GM12878 (cell line): Measurements from ENCODE around the gene BEST4. TPM values are rescaled to one million over a fixed set of nuclear protein-coding genes. Genes with fewer than 3 reads are reported as not detected.

Experiments used
- ASH2L ChIP-seq: fragments of 300-600, 200-600 bp; sonication (generic); IDR thresholded peaks from 2 replicates; pipeline ENCODE4 v1.6.1; 2017; ENCODE audit warnings: low read depth, mild to moderate bottlenecking, borderline replicate concordance
- BHLHE40 ChIP-seq, 2 experiments: fragments of 450-650 bp in 1 of 2; IDR thresholded peaks; 2 replicates each; pipeline ENCODE4 v1.6.1; 2011 to 2017; ENCODE audit warnings: low read depth in 2 of 2, borderline replicate concordance in 1 of 2, improper control_type of control experiment in 1 of 2, low read length in 1 of 2, mild to moderate bottlenecking in 1 of 2
- ETV6 ChIP-seq, 2 experiments: fragments of 450-650 bp in 1 of 2; IDR thresholded peaks in 1 of 2; conservative IDR thresholded peaks in 1 of 2; 2 replicates each; pipeline ENCODE4 v1.6.1; 2014; ENCODE audit warnings: antibody characterized with exemption in 1 of 2, borderline replicate concordance in 1 of 2, low read depth in 1 of 2, mild to moderate bottlenecking in 1 of 2, moderate library complexity in 1 of 2
- HSF1 ChIP-seq: fragments of 150-350 bp; IDR thresholded peaks from 2 replicates; pipeline ENCODE4 v1.6.1; 2014; ENCODE audit warnings: mild to moderate bottlenecking, low read depth, low read length
- JUND ChIP-seq: IDR thresholded peaks from 2 replicates; pipeline ENCODE4 v1.6.1; 2012; ENCODE audit warnings: low read depth, mild to moderate bottlenecking, low read length, improper control_type of control experiment, moderate library complexity
- MTA2 ChIP-seq: fragments of 450-650 bp; IDR thresholded peaks from 2 replicates; pipeline ENCODE4 v1.6.1; 2016; ENCODE audit warnings: low read depth, mild to moderate bottlenecking, moderate library complexity
- MYC ChIP-seq: IDR thresholded peaks from 2 replicates; pipeline ENCODE4 v1.6.1; 2011; ENCODE audit warnings: mild to moderate bottlenecking, low read length, moderate library complexity, inconsistent platforms; ENCODE audit not compliant: insufficient read depth, insufficient replicate concordance, insufficient read length, severe bottlenecking
- NR2F1 ChIP-seq: fragments of 450-650 bp; conservative IDR thresholded peaks from 2 replicates; pipeline ENCODE4 v1.6.1; 2017; ENCODE audit warnings: mild to moderate bottlenecking
- NRF1 ChIP-seq: conservative IDR thresholded peaks from 2 replicates; pipeline ENCODE4 v1.6.1; 2011; ENCODE audit warnings: mild to moderate bottlenecking, low read depth, low read length, improper control_type of control experiment
- POU2F2 ChIP-seq: IDR thresholded peaks from 3 replicates; pipeline ENCODE4 v1.6.1; 2011; ENCODE audit warnings: low read depth, mild to moderate bottlenecking, low read length, borderline replicate concordance
- RUNX3 ChIP-seq: IDR thresholded peaks from 2 replicates; pipeline ENCODE4 v1.6.1; 2012; ENCODE audit warnings: low read length, inconsistent platforms
- SMC3 ChIP-seq: IDR thresholded peaks from 2 replicates; pipeline ENCODE4 v1.6.1; 2011; ENCODE audit warnings: low read length, improper control_type of control experiment, borderline replicate concordance
- WRNIP1 ChIP-seq: IDR thresholded peaks from 2 replicates; pipeline ENCODE4 v1.6.1; 2011; ENCODE audit warnings: low read depth, low read length, improper control_type of control experiment, borderline replicate concordance
- YBX1 ChIP-seq: fragments of 450-650 bp; IDR thresholded peaks from 2 replicates; pipeline ENCODE4 v1.6.1; 2016; ENCODE audit warnings: antibody characterized with exemption
- polyA plus RNA-seq, 11 experiments: library from polyadenylated mRNA; depleted of rRNA in 4 of 11; unstranded in 6 of 11; stranded (reverse) in 5 of 11; fragments of >200 nt; fragmentation: Nextera tagmentation in 4 of 11; fragmentation: Illumina TruSeq in 1 of 11; extraction: Ambion mirVana in 4 of 11; extraction: Trizol in 1 of 11; gene quantifications; 1 replicate in 1 of 11; 2 replicates in 10 of 11; pipeline versions ENCODE4 v1.2.1 to v1.2.3, GENCODE V29; 2011 to 2016; ENCODE audit warnings: inconsistent platforms in 2 of 11, missing spikeins in 2 of 11, low read depth in 1 of 11
- total RNA-seq, 4 experiments: library from RNA; depleted of rRNA in 3 of 4; stranded (reverse); fragments of >200 nt in 3 of 4; fragmentation: Illumina TruSeq in 1 of 4; extraction: Trizol in 1 of 4; gene quantifications; 2 replicates each; pipeline versions ENCODE4 v1.2.1 to v1.2.3, GENCODE V29; 2013 to 2021
- TF ChIP-seq, protein P1 (sequence below): fragments of 450-650 bp; IDR thresholded peaks from 2 replicates; pipeline ENCODE4 v1.6.1; 2017; ENCODE audit warnings: low read depth, mild to moderate bottlenecking, moderate library complexity
- TF ChIP-seq, protein P2 (sequence below): IDR thresholded peaks from 2 replicates; pipeline ENCODE4 v1.6.1; 2012; ENCODE audit warnings: low read depth, low read length, improper control_type of control experiment
- TF ChIP-seq, protein P3 (sequence below): fragments of 450-650 bp; IDR thresholded peaks from 2 replicates; pipeline ENCODE4 v1.6.1; 2017; ENCODE audit warnings: mild to moderate bottlenecking, moderate library complexity
- TF ChIP-seq, protein P4 (sequence below): IDR thresholded peaks from 2 replicates; pipeline ENCODE4 v1.6.1; 2011; ENCODE audit warnings: low read depth, low read length, improper control_type of control experiment, borderline replicate concordance

Gene BEST4
- total and polyA plus RNA-seq, 10 of the 15 experiments (the other 5 are each of a cell fraction or from before 2014, with no cell fraction given): 0.06 to 1.3 (median 0.42) TPM

DNA sequence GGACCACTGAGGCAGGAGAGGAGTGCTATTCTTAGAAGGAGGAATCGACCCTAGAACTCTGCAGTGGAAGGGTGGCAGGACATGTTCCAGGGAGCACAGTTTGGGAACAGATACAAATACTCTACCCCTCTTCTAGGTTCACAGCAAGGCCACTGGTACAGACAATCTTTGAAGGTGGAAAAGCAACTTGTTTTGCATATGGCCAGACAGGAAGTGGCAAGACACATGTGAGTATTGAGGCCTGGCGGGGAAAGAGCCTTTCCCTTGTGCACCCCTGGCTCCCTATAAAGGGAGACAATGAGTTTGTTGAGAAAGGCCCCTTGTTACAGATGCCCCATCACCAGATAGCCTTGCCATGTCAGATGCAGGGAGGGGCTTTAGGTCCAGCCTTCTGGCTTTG is 30.6 kb downstream of the BEST4 start (continued):
- TF ChIP-seq, protein P1, sequence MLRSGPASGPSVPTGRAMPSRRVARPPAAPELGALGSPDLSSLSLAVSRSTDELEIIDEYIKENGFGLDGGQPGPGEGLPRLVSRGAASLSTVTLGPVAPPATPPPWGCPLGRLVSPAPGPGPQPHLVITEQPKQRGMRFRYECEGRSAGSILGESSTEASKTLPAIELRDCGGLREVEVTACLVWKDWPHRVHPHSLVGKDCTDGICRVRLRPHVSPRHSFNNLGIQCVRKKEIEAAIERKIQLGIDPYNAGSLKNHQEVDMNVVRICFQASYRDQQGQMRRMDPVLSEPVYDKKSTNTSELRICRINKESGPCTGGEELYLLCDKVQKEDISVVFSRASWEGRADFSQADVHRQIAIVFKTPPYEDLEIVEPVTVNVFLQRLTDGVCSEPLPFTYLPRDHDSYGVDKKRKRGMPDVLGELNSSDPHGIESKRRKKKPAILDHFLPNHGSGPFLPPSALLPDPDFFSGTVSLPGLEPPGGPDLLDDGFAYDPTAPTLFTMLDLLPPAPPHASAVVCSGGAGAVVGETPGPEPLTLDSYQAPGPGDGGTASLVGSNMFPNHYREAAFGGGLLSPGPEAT: no peak
- TF ChIP-seq RUNX3: peak; percentile 55
- TF ChIP-seq, protein P2, sequence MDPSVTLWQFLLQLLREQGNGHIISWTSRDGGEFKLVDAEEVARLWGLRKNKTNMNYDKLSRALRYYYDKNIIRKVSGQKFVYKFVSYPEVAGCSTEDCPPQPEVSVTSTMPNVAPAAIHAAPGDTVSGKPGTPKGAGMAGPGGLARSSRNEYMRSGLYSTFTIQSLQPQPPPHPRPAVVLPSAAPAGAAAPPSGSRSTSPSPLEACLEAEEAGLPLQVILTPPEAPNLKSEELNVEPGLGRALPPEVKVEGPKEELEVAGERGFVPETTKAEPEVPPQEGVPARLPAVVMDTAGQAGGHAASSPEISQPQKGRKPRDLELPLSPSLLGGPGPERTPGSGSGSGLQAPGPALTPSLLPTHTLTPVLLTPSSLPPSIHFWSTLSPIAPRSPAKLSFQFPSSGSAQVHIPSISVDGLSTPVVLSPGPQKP: 0 out of 2 replicates have a peak, but pooled peaks have one; percentile 31
- TF ChIP-seq ASH2L: no peak
- TF ChIP-seq, protein P3, sequence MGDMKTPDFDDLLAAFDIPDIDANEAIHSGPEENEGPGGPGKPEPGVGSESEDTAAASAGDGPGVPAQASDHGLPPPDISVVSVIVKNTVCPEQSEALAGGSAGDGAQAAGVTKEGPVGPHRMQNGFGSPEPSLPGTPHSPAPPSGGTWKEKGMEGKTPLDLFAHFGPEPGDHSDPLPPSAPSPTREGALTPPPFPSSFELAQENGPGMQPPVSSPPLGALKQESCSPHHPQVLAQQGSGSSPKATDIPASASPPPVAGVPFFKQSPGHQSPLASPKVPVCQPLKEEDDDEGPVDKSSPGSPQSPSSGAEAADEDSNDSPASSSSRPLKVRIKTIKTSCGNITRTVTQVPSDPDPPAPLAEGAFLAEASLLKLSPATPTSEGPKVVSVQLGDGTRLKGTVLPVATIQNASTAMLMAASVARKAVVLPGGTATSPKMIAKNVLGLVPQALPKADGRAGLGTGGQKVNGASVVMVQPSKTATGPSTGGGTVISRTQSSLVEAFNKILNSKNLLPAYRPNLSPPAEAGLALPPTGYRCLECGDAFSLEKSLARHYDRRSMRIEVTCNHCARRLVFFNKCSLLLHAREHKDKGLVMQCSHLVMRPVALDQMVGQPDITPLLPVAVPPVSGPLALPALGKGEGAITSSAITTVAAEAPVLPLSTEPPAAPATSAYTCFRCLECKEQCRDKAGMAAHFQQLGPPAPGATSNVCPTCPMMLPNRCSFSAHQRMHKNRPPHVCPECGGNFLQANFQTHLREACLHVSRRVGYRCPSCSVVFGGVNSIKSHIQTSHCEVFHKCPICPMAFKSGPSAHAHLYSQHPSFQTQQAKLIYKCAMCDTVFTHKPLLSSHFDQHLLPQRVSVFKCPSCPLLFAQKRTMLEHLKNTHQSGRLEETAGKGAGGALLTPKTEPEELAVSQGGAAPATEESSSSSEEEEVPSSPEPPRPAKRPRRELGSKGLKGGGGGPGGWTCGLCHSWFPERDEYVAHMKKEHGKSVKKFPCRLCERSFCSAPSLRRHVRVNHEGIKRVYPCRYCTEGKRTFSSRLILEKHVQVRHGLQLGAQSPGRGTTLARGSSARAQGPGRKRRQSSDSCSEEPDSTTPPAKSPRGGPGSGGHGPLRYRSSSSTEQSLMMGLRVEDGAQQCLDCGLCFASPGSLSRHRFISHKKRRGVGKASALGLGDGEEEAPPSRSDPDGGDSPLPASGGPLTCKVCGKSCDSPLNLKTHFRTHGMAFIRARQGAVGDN: peak; percentile 87
- no peak for TF ChIP-seq SMC3
- TF ChIP-seq MTA2: no peak
- no peak for TF ChIP-seq MYC
- no peak for TF ChIP-seq NRF1
- TF ChIP-seq, protein P4, sequence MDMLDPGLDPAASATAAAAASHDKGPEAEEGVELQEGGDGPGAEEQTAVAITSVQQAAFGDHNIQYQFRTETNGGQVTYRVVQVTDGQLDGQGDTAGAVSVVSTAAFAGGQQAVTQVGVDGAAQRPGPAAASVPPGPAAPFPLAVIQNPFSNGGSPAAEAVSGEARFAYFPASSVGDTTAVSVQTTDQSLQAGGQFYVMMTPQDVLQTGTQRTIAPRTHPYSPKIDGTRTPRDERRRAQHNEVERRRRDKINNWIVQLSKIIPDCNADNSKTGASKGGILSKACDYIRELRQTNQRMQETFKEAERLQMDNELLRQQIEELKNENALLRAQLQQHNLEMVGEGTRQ: no peak
- TF ChIP-seq YBX1: no peak
- TF ChIP-seq HSF1: no peak
- TF ChIP-seq JUND: no peak
- TF ChIP-seq BHLHE40 (IDR thresholded peaks at IDR 0.05; ENCODE audit: borderline replicate concordance in 1 of 2, low read depth in 2 of 2, low read length in 1 of 2): peak; percentile 12 to 25; a peak in 1 of 4 replicates
- peak; percentile 78; the same call in 2 of the 3 replicates for TF ChIP-seq POU2F2
- no peak for TF ChIP-seq NR2F1
- TF ChIP-seq WRNIP1: no peak
- no peak for TF ChIP-seq ETV6 (conservative IDR thresholded peaks at IDR 0.05 in 1 of 2, IDR thresholded peaks at IDR 0.05 in 1 of 2; ENCODE audit: borderline replicate concordance in 1 of 2, low read depth in 1 of 2)
